Astrocyte (in vitro differentiated cells and primary cell): ENCODE measurements around the gene CD300E. TPM values are rescaled to one million over a fixed set of nuclear protein-coding genes. Genes with fewer than 3 reads are reported as not detected.

Experiments used
- DNase-seq: peaks from one replicate; pipeline ENCODE4 v3.0.0-alpha.2; 2010; ENCODE audit warnings: low read depth
- FAIRE-seq: peaks from 2 replicates; lab custom pipeline; 2011; peaks lifted over from hg19 to GRCh38; lab: Jason Lieb, UNC
- H2AFZ ChIP-seq: 2 replicates; pipeline ENCODE4 v1.6.0; 2012; ENCODE audit warnings: low read depth, low read length, inconsistent platforms
- H3K27ac ChIP-seq: 2 replicates; pipeline ENCODE4 v1.5.1; 2011; ENCODE audit warnings: low read depth, low read length, inconsistent platforms
- H3K27me3 ChIP-seq: 2 replicates; pipeline ENCODE4 v1.6.0; 2011; ENCODE audit warnings: low read length, inconsistent platforms; ENCODE audit not compliant: insufficient read depth
- H3K36me3 ChIP-seq: 2 replicates; pipeline ENCODE4 v1.5.1; 2011; ENCODE audit warnings: low read length, inconsistent platforms; ENCODE audit not compliant: insufficient read depth
- H3K4me1 ChIP-seq: 2 replicates; pipeline ENCODE4 v1.5.1; 2011; ENCODE audit warnings: low read length, inconsistent platforms; ENCODE audit not compliant: insufficient read depth
- H3K4me2 ChIP-seq: 2 replicates; pipeline ENCODE4 v1.6.0; 2012; ENCODE audit warnings: low read length, inconsistent platforms
- H3K4me3 ChIP-seq: 2 replicates; pipeline ENCODE4 v1.5.1; 2011; ENCODE audit warnings: low read depth, mild to moderate bottlenecking, low read length, inconsistent platforms; ENCODE audit not compliant: insufficient read depth
- H3K79me2 ChIP-seq: 2 replicates; pipeline ENCODE4 v1.6.0; 2012; ENCODE audit warnings: mild to moderate bottlenecking, low read length, inconsistent platforms; ENCODE audit not compliant: insufficient read depth
- H3K9ac ChIP-seq: 2 replicates; pipeline ENCODE4 v1.6.0; 2012; ENCODE audit warnings: mild to moderate bottlenecking, low read length, inconsistent platforms
- H3K9me3 ChIP-seq: 2 replicates; pipeline ENCODE4 v1.5.1; 2012; ENCODE audit warnings: low read depth, mild to moderate bottlenecking, low read length, inconsistent platforms; ENCODE audit not compliant: insufficient read depth
- H4K20me1 ChIP-seq: 2 replicates; pipeline ENCODE4 v1.6.0; 2012; ENCODE audit warnings: low read length, inconsistent platforms; ENCODE audit not compliant: insufficient read depth
- H3K27ac Mint-ChIP-seq: one replicate; pipeline ENCODE4 v1.8.0; 2021; ENCODE audit warnings: mild to moderate bottlenecking, mixed read lengths; ENCODE audit not compliant: unreplicated experiment
- H3K27me3 Mint-ChIP-seq: one replicate; pipeline ENCODE4 v1.8.0; 2021; ENCODE audit warnings: low read depth, mixed read lengths; ENCODE audit not compliant: unreplicated experiment
- H3K36me3 Mint-ChIP-seq: one replicate; pipeline ENCODE4 v1.8.0; 2021; ENCODE audit warnings: low read depth, mixed read lengths; ENCODE audit not compliant: unreplicated experiment
- H3K4me1 Mint-ChIP-seq: one replicate; pipeline ENCODE4 v1.8.0; 2021; ENCODE audit warnings: low read depth, mixed read lengths; ENCODE audit not compliant: unreplicated experiment
- H3K4me3 Mint-ChIP-seq: one replicate; pipeline ENCODE4 v1.8.0; 2021; ENCODE audit warnings: mild to moderate bottlenecking, moderate library complexity, mixed read lengths; ENCODE audit not compliant: unreplicated experiment
- H3K9me3 Mint-ChIP-seq: one replicate; pipeline ENCODE4 v1.8.0; 2021; ENCODE audit warnings: mild to moderate bottlenecking, mixed read lengths; ENCODE audit not compliant: unreplicated experiment
- CTCF ChIP-seq: IDR thresholded peaks from 2 replicates; pipeline ENCODE4 v1.5.1; 2011; ENCODE audit warnings: low read depth, mild to moderate bottlenecking, inconsistent platforms, low read length, moderate library complexity; ENCODE audit not compliant: insufficient read depth
- EZH2 ChIP-seq: IDR thresholded peaks from 2 replicates; pipeline ENCODE4 v1.6.1; 2012; ENCODE audit warnings: mild to moderate bottlenecking, low read length, inconsistent platforms; ENCODE audit not compliant: insufficient read depth
- total RNA-seq: library from RNA; stranded (reverse); gene quantifications from 2 replicates; pipeline ENCODE4 v1.2.1, GENCODE V29; 2021

CD300E gene
- total RNA-seq, 1 donor from 2014 or later, result not detected

- TF ChIP-seq CTCF (no peak), EZH2 (no peak)
- H3K4me2 ChIP-seq, result no peak overlapping the region
- Mint-ChIP-seq H3K27ac (no peak overlapping the region), H3K27me3 (peaks cover 33% of the 10 kb centered on the region), H3K9me3 (peaks cover 12% of the 10 kb centered on the region), H3K4me1 (peaks cover 10% of the 10 kb centered on the region), H3K36me3 (no peaks in the 10 kb centered on the region), H3K4me3 (no peak overlapping the region)
- H3K4me3 ChIP-seq, result no peak overlapping the region
- H2AFZ ChIP-seq, result no peak overlapping the region
- DNase-seq, result no peak
- no peak overlapping the region for H3K9ac ChIP-seq
- H3K79me2 ChIP-seq, result no peaks in the 10 kb centered on the region
- no peaks in the 10 kb centered on the region for H3K36me3 ChIP-seq
- no peaks in the 10 kb centered on the region for H3K27me3 ChIP-seq
- no peak for FAIRE-seq
- no peaks in the 10 kb centered on the region for H3K9me3 ChIP-seq
- H3K27ac ChIP-seq, result no peak overlapping the region
- no peaks in the 10 kb centered on the region for H4K20me1 ChIP-seq
- H3K4me1 ChIP-seq, result no peaks in the 10 kb centered on the region
These were observed 32.0 kb downstream of the CD300E start for GRCh38 chr17:74591503-74591902.

GRCh38 chr17:74585711-74586110 lies 37.8 kb downstream of the CD300E start:
- H2AFZ ChIP-seq, result no peak overlapping the region
- no peaks in the 10 kb centered on the region for H3K79me2 ChIP-seq
- H4K20me1 ChIP-seq, result no peaks in the 10 kb centered on the region
- H3K9ac ChIP-seq, result no peak overlapping the region
- no peak overlapping the region for H3K27ac ChIP-seq
- Mint-ChIP-seq H3K4me1 (no peaks in the 10 kb centered on the region), H3K27ac (no peak overlapping the region), H3K36me3 (no peaks in the 10 kb centered on the region), H3K9me3 (peaks cover 16% of the 10 kb centered on the region), H3K4me3 (no peak overlapping the region), H3K27me3 (peaks cover 22% of the 10 kb centered on the region)
- no peaks in the 10 kb centered on the region for H3K27me3 ChIP-seq
- TF ChIP-seq EZH2 (no peak), CTCF (no peak)
- peaks cover 2% of the 10 kb centered on the region for H3K9me3 ChIP-seq
- H3K36me3 ChIP-seq, result no peaks in the 10 kb centered on the region
- H3K4me2 ChIP-seq, result no peak overlapping the region
- FAIRE-seq, result no peak
- no peak for DNase-seq
- H3K4me3 ChIP-seq, result no peak overlapping the region
- no peaks in the 10 kb centered on the region for H3K4me1 ChIP-seq

- Mint-ChIP-seq H3K4me3 (no peak overlapping the region), H3K27me3 (peaks cover 15% of the 10 kb centered on the region), H3K9me3 (peaks cover 12% of the 10 kb centered on the region), H3K4me1 (no peaks in the 10 kb centered on the region), H3K27ac (no peak overlapping the region), H3K36me3 (no peaks in the 10 kb centered on the region)
- DNase-seq (no peak), FAIRE-seq (no peak)
- TF ChIP-seq CTCF, result no peak
- no peak for TF ChIP-seq EZH2
- Histone ChIP-seq H3K4me1 (no peaks in the 10 kb centered on the region), H3K4me2 (no peak overlapping the region), H3K27ac (no peak overlapping the region), H3K4me3 (no peak overlapping the region), H3K27me3 (no peaks in the 10 kb centered on the region), H2AFZ (no peak overlapping the region), H3K9me3 (peaks cover 7% of the 10 kb centered on the region), H3K79me2 (no peaks in the 10 kb centered on the region), H3K36me3 (no peaks in the 10 kb centered on the region), H3K9ac (no peak overlapping the region), H4K20me1 (no peaks in the 10 kb centered on the region)
These were observed 39.1 kb downstream of the CD300E start for GRCh38 chr17:74584292-74585060.
